Brain microvascular endothelial cell (primary cell): ENCODE results near the gene CLDN4.
"Not testable (repeated sequence)": the region's sequence is repeated elsewhere in the genome, so short reads cannot be mapped to it uniquely, and the experiment has no call there.

Experiments
- DNase-seq: peaks from one replicate; pipeline ENCODE4 v3.0.0-alpha.2; 2020
- H3K27ac ChIP-seq: fragments of 250-450 bp; sonication (Bioruptor Pico); 2 replicates; pipeline ENCODE4 v1.5.1; 2020; ENCODE audit warnings: mild to moderate bottlenecking, moderate library complexity
- H3K27me3 ChIP-seq: fragments of 250-450 bp; sonication (Bioruptor Pico); replicated peaks from 2 replicates; pipeline ENCODE4 v1.5.1; 2020; ENCODE audit warnings: mild to moderate bottlenecking
- H3K36me3 ChIP-seq: fragments of 250-450 bp; sonication (Bioruptor Pico); replicated peaks from 2 replicates; pipeline ENCODE4 v1.5.1; 2020; ENCODE audit warnings: mild to moderate bottlenecking
- H3K4me3 ChIP-seq: 2 replicates; pipeline ENCODE4 v1.5.1; 2011; ENCODE audit warnings: low read depth, mild to moderate bottlenecking, control low read depth, low read length, moderate library complexity
- in situ Hi-C: cut with HindIII; loops from 2 replicates; pipeline ENCODE4 v1.10.0; 2017; ENCODE audit warnings: low sequenced_read_pairs, low pct_ligation_motif_present
- TF ChIP-seq, protein P1 (sequence below): IDR thresholded peaks from 2 replicates; pipeline ENCODE4 v1.5.1; 2011; ENCODE audit warnings: low read depth, mild to moderate bottlenecking, moderate library complexity, low read length, control low read depth, inconsistent platforms; ENCODE audit errors: missing control alignments

The CLDN4 gene, protein sequence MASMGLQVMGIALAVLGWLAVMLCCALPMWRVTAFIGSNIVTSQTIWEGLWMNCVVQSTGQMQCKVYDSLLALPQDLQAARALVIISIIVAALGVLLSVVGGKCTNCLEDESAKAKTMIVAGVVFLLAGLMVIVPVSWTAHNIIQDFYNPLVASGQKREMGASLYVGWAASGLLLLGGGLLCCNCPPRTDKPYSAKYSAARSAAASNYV

DNA sequence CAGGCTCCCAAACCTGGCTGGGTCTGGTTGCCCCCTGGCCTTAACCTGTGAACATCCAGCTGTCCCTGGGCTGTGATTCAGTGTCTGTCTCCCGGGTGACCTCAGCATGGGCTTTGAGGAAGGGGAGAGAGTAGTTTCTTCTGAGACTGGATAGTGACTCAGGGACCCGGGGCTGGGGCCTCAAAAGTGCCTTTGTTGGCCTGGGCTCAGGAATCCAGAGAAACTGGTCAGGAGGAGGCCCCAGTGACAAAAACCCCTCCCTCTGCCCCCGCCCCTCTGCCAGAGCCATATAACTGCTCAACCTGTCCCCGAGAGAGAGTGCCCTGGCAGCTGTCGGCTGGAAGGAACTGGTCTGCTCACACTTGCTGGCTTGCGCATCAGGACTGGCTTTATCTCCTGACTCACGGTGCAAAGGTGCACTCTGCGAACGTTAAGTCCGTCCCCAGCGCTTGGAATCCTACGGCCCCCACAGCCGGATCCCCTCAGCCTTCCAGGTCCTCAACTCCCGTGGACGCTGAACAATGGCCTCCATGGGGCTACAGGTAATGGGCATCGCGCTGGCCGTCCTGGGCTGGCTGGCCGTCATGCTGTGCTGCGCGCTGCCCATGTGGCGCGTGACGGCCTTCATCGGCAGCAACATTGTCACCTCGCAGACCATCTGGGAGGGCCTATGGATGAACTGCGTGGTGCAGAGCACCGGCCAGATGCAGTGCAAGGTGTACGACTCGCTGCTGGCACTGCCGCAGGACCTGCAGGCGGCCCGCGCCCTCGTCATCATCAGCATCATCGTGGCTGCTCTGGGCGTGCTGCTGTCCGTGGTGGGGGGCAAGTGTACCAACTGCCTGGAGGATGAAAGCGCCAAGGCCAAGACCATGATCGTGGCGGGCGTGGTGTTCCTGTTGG is at the start of gene CLDN4:
Gene CLDN4 (plus strand): TSS at position 316 of the 903 bp plus-strand sequence. CDS start 206 bp downstream, at position 522.
- no peak for DNase-seq
- TF ChIP-seq, protein P1, sequence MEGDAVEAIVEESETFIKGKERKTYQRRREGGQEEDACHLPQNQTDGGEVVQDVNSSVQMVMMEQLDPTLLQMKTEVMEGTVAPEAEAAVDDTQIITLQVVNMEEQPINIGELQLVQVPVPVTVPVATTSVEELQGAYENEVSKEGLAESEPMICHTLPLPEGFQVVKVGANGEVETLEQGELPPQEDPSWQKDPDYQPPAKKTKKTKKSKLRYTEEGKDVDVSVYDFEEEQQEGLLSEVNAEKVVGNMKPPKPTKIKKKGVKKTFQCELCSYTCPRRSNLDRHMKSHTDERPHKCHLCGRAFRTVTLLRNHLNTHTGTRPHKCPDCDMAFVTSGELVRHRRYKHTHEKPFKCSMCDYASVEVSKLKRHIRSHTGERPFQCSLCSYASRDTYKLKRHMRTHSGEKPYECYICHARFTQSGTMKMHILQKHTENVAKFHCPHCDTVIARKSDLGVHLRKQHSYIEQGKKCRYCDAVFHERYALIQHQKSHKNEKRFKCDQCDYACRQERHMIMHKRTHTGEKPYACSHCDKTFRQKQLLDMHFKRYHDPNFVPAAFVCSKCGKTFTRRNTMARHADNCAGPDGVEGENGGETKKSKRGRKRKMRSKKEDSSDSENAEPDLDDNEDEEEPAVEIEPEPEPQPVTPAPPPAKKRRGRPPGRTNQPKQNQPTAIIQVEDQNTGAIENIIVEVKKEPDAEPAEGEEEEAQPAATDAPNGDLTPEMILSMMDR, result no peak
- Histone ChIP-seq H3K36me3 (no peaks in the 10 kb centered on the region), H3K27ac (no peak within 1 kb of the TSS), H3K4me3 (no peak within 1 kb of the TSS), H3K27me3 (no peaks in the 10 kb centered on the region)
- in situ Hi-C loops, result no loop called here

DNA sequence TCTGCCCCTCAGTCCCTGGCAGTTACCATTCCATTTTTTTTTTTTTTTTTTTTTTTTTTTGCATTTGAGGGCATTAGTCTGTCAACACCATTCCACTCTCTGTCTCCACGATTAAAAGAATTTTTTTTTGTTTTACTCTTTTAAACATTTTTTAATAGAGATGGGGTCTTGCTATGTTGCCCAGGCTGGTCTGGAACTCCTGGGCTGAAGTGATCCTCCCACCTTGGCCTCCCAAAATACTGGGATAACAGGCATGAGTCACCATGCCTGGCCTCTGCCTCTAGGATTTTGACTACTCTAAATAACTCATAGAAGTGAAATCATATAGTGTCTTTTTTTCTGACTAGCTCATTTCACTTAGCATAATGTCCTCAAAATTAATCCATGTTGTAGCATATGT is 44.2 kb upstream of the CLDN4 start:
- H3K27me3 ChIP-seq, result no peaks in the 10 kb centered on the region
- H3K4me3 ChIP-seq, result no peak overlapping the region
- H3K27ac ChIP-seq, result no peak overlapping the region
- no peaks in the 10 kb centered on the region for H3K36me3 ChIP-seq
- DNase-seq, result no peak
- in situ Hi-C loops, result no loop called here
- TF ChIP-seq, protein P1, result no peak

DNA sequence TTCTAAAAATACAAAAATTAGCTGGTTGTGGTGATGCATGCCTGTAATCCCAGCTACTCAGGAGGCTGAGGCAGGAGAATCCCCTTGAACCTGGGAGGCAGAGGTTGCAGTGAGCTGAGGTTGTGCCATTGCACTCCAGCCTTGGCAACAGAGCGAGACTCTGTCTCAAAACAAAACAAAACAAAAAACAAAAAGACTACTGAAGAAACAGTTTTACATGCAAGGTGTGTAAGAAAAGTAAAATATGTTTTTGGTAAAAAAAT is 43.1 kb upstream of the CLDN4 start:
- H3K27me3 ChIP-seq, H3K27ac ChIP-seq, DNase-seq, H3K4me3 ChIP-seq, H3K36me3 ChIP-seq, in situ Hi-C loops: not testable (repeated sequence)

DNA sequence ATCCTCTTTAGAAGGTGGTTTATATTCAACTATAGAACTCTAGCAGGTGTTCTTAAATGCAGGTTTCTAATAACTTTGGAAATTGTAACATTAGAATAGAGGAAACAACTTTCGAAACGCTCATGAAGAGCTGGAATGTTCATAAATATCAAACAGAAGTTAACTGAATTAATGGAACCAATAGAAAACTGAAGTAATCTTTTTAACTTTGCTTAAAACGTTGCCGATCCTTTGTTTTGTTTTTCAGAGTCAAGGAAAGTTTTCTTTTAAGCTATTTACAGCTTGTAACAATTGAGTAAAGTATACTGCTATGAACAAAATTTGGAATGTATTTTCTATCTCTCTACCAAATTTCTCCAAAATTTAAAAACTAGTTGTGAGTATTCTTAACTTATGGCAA is 41.7 kb upstream of the CLDN4 start:
- no peak for DNase-seq
- H3K4me3 ChIP-seq, result no peak overlapping the region
- in situ Hi-C loops, result no loop called here
- TF ChIP-seq, protein P1, result no peak
- H3K36me3 ChIP-seq, result no peaks in the 10 kb centered on the region
- no peaks in the 10 kb centered on the region for H3K27me3 ChIP-seq
- H3K27ac ChIP-seq, result no peak overlapping the region

DNA sequence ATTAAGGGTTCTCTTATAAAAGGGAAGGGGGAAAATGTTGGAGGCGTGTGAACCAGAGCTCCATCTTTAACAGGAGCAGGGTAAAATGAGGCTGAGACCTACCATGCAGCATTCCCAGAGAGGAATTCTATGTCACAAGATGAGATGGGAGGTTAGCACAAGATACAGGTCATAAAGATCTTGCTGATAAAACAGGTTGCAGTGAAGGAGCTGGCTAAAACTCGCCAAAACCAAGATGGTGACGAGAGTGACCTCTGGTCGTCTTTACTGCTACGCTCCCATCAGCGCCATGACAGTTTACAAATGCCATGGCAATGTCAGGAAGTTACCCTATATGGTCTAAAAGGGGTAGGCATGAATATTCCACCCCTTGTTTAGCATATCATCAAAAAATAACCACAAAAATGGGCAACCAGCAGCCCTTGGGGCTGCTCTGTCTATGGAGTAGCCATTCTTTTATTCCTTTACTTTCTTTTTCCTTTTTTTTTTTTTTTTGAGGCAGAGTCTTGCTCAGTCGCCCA is 39.6 kb upstream of the CLDN4 start:
- H3K36me3 ChIP-seq, H3K27ac ChIP-seq, in situ Hi-C loops: not testable (repeated sequence)

DNA sequence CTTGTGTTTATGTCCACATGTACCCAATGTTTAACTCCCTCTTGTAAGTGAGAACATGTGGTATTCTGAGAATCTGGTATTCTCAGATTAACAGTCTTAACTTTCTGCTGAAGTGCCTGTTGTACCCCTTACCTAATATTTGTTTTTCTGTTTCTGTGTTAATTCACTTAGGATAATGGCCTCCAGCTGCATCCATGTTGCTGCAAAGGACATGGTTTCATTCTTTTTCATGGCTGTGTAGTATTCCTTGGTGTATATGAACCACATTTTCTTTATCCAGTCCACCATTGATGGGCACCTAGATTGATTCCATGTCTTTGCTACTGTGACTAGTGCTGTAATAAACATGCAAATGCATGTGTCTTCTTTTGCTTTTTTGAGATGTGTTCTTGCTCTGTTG is 35.6 kb upstream of the CLDN4 start:
- H3K36me3 ChIP-seq, H3K4me3 ChIP-seq, H3K27ac ChIP-seq, DNase-seq, in situ Hi-C loops, H3K27me3 ChIP-seq: not testable (repeated sequence)

More for the DNA sequence above, 39.6 kb upstream of the CLDN4 start:
- H3K27me3 ChIP-seq, H3K4me3 ChIP-seq, DNase-seq: not testable (repeated sequence)

DNA sequence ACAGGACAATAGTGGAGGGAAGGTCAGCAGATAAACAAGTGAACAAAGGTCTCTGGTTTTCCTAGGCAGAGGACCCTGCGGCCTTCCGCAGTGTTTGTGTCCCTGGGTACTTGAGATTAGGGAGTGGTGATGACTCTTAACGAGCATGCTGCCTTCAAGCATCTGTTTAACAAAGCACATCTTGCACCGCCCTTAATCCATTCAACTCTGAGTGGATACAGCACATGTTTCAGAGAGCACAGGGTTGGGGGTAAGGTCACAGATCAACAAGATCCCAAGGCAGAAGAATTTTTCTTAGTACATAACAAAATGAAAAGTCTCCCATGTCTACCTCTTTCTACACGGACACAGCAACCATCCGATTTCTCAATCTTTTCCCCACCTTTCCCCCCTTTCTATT is 34.1 kb upstream of the CLDN4 start:
- H3K27ac ChIP-seq, in situ Hi-C loops, H3K36me3 ChIP-seq, H3K4me3 ChIP-seq, DNase-seq, H3K27me3 ChIP-seq: not testable (repeated sequence)

DNA sequence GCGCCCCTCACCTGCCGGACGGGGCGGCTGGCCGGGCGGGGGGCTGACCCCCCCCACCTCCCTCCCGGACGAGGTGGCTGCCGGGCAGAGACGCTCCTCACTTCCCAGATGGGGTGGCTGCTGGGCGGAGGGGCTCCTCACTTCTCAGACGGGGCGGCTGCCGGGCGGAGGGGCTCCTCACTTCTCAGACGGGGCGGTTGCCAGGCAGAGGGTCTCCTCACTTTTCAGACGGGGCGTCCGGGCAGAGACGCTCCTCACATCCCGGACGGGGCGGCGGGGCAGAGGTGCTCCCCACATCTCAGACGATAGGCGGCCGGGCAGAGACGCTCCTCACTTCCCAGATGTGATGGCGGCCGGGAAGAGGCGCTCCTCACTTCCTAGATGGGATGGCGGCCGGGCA is 33.6 kb upstream of the CLDN4 start:
- H3K27me3 ChIP-seq, in situ Hi-C loops, DNase-seq, H3K27ac ChIP-seq, H3K4me3 ChIP-seq, H3K36me3 ChIP-seq: not testable (repeated sequence)
